ENCODE data around the gene MRM2.

Gene MRM2

DNA sequence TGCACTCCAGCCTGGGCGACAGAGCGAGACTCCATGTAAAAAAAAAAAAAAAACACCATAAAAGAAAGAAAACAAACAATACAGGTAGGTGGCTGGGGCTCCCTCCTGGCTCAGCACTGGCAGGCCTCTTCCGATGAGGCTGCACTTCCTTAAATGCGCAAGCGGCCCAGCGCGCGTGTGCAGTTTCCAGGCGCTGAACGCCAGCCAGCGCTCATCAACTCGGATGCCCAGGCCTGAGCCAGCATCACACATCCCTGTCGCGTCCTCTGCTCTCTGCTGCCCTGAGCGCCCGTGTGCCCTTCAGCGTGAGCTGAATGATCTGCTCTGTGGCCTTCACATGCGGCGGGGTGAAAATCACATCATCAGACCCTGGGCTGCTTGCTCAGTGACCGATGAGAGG is 31.9 kb upstream of the MRM2 start (continued):
- TF ChIP-seq, protein P1, sequence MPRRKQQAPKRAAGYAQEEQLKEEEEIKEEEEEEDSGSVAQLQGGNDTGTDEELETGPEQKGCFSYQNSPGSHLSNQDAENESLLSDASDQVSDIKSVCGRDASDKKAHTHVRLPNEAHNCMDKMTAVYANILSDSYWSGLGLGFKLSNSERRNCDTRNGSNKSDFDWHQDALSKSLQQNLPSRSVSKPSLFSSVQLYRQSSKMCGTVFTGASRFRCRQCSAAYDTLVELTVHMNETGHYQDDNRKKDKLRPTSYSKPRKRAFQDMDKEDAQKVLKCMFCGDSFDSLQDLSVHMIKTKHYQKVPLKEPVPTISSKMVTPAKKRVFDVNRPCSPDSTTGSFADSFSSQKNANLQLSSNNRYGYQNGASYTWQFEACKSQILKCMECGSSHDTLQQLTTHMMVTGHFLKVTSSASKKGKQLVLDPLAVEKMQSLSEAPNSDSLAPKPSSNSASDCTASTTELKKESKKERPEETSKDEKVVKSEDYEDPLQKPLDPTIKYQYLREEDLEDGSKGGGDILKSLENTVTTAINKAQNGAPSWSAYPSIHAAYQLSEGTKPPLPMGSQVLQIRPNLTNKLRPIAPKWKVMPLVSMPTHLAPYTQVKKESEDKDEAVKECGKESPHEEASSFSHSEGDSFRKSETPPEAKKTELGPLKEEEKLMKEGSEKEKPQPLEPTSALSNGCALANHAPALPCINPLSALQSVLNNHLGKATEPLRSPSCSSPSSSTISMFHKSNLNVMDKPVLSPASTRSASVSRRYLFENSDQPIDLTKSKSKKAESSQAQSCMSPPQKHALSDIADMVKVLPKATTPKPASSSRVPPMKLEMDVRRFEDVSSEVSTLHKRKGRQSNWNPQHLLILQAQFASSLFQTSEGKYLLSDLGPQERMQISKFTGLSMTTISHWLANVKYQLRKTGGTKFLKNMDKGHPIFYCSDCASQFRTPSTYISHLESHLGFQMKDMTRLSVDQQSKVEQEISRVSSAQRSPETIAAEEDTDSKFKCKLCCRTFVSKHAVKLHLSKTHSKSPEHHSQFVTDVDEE (CRISPR knock-in tag; IDR thresholded peaks at IDR 0.05): no peak
- TF ChIP-seq ESRRG (CRISPR knock-in tag; IDR thresholded peaks at IDR 0.05) (no peak), RARB (CRISPR knock-in tag; IDR thresholded peaks at IDR 0.05) (no peak), GLIS3 (CRISPR knock-in tag; IDR thresholded peaks at IDR 0.05) (no peak), TOX (CRISPR knock-in tag; IDR thresholded peaks at IDR 0.05; ENCODE audit: borderline replicate concordance) (no peak)
- TF ChIP-seq, protein P2, sequence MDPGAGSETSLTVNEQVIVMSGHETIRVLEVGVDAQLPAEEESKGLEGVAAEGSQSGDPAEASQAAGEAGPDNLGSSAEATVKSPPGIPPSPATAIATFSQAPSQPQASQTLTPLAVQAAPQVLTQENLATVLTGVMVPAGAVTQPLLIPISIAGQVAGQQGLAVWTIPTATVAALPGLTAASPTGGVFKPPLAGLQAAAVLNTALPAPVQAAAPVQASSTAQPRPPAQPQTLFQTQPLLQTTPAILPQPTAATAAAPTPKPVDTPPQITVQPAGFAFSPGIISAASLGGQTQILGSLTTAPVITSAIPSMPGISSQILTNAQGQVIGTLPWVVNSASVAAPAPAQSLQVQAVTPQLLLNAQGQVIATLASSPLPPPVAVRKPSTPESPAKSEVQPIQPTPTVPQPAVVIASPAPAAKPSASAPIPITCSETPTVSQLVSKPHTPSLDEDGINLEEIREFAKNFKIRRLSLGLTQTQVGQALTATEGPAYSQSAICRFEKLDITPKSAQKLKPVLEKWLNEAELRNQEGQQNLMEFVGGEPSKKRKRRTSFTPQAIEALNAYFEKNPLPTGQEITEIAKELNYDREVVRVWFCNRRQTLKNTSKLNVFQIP (CRISPR knock-in tag; IDR thresholded peaks at IDR 0.05; ENCODE audit: borderline replicate concordance, low read depth): no peak

DNA sequence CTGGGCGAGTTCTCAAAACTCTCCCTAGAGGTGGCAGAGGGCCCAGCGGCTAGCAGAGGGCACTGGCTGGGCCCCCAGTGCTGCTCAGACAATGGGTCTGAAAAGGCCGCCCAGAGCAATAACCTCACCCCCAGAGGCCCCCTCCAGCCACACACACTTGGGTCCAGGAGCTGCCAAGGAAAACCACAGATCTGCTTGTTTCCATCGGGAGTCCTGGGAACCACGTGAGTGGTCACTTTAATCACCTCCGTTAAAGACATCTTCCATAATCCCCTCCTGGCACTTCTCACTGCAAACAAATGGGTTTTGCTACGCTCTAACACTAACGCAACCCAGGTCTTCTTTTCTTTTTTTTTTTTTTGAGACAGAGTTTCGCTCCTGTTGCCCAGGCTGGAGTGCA is 30.0 kb upstream of the MRM2 start:
- no peak for ATAC-seq
- TF ChIP-seq RARB (CRISPR knock-in tag; IDR thresholded peaks at IDR 0.05): no peak
- no peak for TF ChIP-seq OSR1 (CRISPR knock-in tag; IDR thresholded peaks at IDR 0.05)
- no peak for TF ChIP-seq ESRRG (CRISPR knock-in tag; IDR thresholded peaks at IDR 0.05)
- TF ChIP-seq, protein P1 (CRISPR knock-in tag; IDR thresholded peaks at IDR 0.05): no peak
- TF ChIP-seq BACH2 (CRISPR knock-in tag; IDR thresholded peaks at IDR 0.05; ENCODE audit: borderline replicate concordance): no peak
- TF ChIP-seq, protein P2 (CRISPR knock-in tag; IDR thresholded peaks at IDR 0.05; ENCODE audit: borderline replicate concordance, low read depth): no peak
- no peak for TF ChIP-seq CSDC2 (CRISPR knock-in tag; IDR thresholded peaks at IDR 0.05)
- TF ChIP-seq, protein P3, sequence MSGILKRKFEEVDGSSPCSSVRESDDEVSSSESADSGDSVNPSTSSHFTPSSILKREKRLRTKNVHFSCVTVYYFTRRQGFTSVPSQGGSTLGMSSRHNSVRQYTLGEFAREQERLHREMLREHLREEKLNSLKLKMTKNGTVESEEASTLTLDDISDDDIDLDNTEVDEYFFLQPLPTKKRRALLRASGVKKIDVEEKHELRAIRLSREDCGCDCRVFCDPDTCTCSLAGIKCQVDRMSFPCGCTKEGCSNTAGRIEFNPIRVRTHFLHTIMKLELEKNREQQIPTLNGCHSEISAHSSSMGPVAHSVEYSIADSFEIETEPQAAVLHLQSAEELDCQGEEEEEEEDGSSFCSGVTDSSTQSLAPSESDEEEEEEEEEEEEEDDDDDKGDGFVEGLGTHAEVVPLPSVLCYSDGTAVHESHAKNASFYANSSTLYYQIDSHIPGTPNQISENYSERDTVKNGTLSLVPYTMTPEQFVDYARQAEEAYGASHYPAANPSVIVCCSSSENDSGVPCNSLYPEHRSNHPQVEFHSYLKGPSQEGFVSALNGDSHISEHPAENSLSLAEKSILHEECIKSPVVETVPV (CRISPR knock-in tag; IDR thresholded peaks at IDR 0.05): no peak
- TF ChIP-seq ZC3H10 (CRISPR knock-in tag; IDR thresholded peaks at IDR 0.05): no peak
- TF ChIP-seq ISL1 (CRISPR knock-in tag; IDR thresholded peaks at IDR 0.05): no peak
- TF ChIP-seq ZNF70 (CRISPR knock-in tag; IDR thresholded peaks at IDR 0.05): no peak
- no peak for TF ChIP-seq ZFP3 (CRISPR knock-in tag; IDR thresholded peaks at IDR 0.05)
- TF ChIP-seq ARNTL (CRISPR knock-in tag; IDR thresholded peaks at IDR 0.05; ENCODE audit: borderline replicate concordance, low read depth): no peak

DNA sequence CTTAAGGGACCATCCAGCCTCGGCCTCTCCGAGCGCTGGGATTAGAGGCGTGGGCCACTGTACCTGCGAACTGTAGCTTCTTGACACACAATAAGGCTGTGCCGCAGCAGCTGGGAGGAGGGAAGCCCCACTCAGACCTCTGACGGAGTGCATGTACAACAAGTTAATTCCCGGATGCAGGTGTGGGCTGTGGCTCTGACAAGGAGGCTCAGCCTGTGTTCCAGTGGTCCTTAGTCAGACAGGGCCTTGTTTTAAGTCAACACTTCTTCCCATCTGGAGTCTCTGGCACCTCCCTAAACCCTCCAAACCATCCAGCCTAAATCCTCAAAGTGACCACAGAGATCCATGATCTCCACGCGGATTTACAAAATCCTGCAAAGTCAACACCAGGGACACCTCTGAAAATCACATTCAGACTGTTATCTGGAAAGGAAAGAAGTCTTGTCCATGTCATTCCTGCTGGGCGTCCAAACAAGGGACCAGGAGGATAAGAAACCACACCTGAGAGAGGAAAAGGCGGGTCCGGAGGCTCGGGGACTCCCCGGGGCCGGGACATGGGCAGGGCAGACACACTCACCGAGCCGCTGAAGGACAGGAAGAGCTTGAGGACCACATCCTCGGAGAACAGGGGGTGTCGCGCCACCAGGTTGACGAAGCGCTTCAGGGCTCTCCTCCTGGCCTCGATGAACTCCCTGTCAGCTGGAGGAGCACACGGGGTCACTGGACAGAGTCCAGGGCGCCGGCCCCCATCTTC is 29.4 kb upstream of the MRM2 start:
- no peak; the same call in 2 of the 3 replicates for ATAC-seq
- no peak for TF ChIP-seq ZNF8 (CRISPR knock-in tag; IDR thresholded peaks at IDR 0.05)
- TF ChIP-seq ZNF70 (CRISPR knock-in tag; IDR thresholded peaks at IDR 0.05): no peak
- no peak for TF ChIP-seq ARNTL (CRISPR knock-in tag; IDR thresholded peaks at IDR 0.05; ENCODE audit: borderline replicate concordance, low read depth)
- no peak for TF ChIP-seq GLIS3 (CRISPR knock-in tag; IDR thresholded peaks at IDR 0.05)
- TF ChIP-seq, protein P3 (CRISPR knock-in tag; IDR thresholded peaks at IDR 0.05): no peak
- no peak for TF ChIP-seq TCF4 (CRISPR knock-in tag; IDR thresholded peaks at IDR 0.05; ENCODE audit: borderline replicate concordance)
- TF ChIP-seq RARB (CRISPR knock-in tag; IDR thresholded peaks at IDR 0.05): no peak
- no peak for TF ChIP-seq PPARA (CRISPR knock-in tag; IDR thresholded peaks at IDR 0.05; ENCODE audit: borderline replicate concordance)
- no peak for TF ChIP-seq ZC3H10 (CRISPR knock-in tag; IDR thresholded peaks at IDR 0.05)
- TF ChIP-seq BACH2 (CRISPR knock-in tag; IDR thresholded peaks at IDR 0.05; ENCODE audit: borderline replicate concordance): no peak
- TF ChIP-seq, protein P4, sequence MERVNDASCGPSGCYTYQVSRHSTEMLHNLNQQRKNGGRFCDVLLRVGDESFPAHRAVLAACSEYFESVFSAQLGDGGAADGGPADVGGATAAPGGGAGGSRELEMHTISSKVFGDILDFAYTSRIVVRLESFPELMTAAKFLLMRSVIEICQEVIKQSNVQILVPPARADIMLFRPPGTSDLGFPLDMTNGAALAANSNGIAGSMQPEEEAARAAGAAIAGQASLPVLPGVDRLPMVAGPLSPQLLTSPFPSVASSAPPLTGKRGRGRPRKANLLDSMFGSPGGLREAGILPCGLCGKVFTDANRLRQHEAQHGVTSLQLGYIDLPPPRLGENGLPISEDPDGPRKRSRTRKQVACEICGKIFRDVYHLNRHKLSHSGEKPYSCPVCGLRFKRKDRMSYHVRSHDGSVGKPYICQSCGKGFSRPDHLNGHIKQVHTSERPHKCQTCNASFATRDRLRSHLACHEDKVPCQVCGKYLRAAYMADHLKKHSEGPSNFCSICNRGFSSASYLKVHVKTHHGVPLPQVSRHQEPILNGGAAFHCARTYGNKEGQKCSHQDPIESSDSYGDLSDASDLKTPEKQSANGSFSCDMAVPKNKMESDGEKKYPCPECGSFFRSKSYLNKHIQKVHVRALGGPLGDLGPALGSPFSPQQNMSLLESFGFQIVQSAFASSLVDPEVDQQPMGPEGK (CRISPR knock-in tag; IDR thresholded peaks at IDR 0.05; ENCODE audit: borderline replicate concordance): no peak
- TF ChIP-seq TOX (CRISPR knock-in tag; IDR thresholded peaks at IDR 0.05; ENCODE audit: borderline replicate concordance): no peak
- TF ChIP-seq, protein P2 (CRISPR knock-in tag; IDR thresholded peaks at IDR 0.05; ENCODE audit: borderline replicate concordance, low read depth): no peak
- TF ChIP-seq ISL1 (CRISPR knock-in tag; IDR thresholded peaks at IDR 0.05): no peak
